BE2C (cell line): ENCODE data around the gene PKMYT1.

Experiments
- DNase-seq: peaks from one replicate; pipeline ENCODE4 v3.0.0-alpha.2; 2020
- H3K27me3 ChIP-seq: fragments of 250-450 bp; sonication (Bioruptor Pico); 2 replicates; pipeline ENCODE4 v1.5.1; 2020; ENCODE audit warnings: mild to moderate bottlenecking
- H3K36me3 ChIP-seq: fragments of 250-450 bp; sonication (Bioruptor Pico); 2 replicates; pipeline ENCODE4 v1.5.1; 2020; ENCODE audit warnings: mild to moderate bottlenecking
- H3K4me1 ChIP-seq: fragments of 250-450 bp; sonication (Bioruptor Pico); 2 replicates; pipeline ENCODE4 v1.5.1; 2020
- H3K4me3 ChIP-seq: 2 replicates; pipeline ENCODE4 v1.5.1; 2011; ENCODE audit warnings: low read depth, low read length
- H3K9me3 ChIP-seq: fragments of 250-450 bp; sonication (Bioruptor Pico); 2 replicates; pipeline ENCODE4 v1.5.1; 2020
- TF ChIP-seq, protein P1 (sequence below): IDR thresholded peaks from 2 replicates; pipeline ENCODE4 v1.5.1; 2012; ENCODE audit warnings: mild to moderate bottlenecking, low read depth, low read length

PKMYT1 gene

DNA sequence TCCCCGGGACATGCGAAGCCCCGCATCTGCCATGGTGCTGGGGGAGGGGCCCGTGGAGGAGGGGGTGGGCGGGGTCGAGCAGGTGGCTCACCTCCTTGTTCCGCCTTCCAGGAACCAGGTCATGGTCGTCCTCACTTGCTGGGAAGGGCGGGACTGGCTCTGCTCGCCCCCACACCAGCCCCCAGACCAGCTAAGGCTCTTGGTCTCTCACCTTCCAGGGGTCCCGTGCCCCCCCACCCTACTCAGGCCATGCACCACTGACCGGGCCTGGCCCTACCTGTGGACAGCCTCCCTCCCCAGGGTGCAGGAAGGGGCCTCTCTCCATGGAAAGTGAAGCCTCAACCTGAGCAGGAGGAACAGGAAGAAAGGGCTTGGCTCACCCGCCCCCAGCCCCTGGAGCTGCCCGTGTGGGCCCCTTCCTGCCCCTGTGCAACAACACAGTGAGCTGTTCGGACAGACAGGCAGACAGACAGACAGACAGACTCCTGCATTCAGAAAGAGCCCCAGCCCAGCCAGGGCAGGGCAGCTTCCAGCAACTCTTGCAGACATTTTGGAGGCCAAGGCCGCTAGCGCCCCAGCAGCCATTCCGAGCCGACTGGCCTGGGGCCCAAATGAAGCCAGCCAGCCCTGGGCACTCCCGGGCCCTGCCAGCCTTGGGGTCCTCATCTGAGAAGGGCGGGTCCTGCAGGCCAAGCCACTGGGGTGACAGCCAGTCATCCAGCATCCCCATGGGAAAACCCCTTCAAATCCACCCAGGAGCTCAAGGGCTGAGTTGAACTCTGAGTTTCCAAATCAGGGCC is 24.3 kb downstream of the PKMYT1 start:
- Histone ChIP-seq H3K27me3 (no peaks in the 10 kb centered on the region; the same call in 1 of the 2 replicates), H3K36me3 (no peaks in the 10 kb centered on the region), H3K4me1 (no peaks in the 10 kb centered on the region), H3K4me3 (no peak overlapping the region), H3K9me3 (no peaks in the 10 kb centered on the region)
- DNase-seq, result no peak
- TF ChIP-seq, protein P1, sequence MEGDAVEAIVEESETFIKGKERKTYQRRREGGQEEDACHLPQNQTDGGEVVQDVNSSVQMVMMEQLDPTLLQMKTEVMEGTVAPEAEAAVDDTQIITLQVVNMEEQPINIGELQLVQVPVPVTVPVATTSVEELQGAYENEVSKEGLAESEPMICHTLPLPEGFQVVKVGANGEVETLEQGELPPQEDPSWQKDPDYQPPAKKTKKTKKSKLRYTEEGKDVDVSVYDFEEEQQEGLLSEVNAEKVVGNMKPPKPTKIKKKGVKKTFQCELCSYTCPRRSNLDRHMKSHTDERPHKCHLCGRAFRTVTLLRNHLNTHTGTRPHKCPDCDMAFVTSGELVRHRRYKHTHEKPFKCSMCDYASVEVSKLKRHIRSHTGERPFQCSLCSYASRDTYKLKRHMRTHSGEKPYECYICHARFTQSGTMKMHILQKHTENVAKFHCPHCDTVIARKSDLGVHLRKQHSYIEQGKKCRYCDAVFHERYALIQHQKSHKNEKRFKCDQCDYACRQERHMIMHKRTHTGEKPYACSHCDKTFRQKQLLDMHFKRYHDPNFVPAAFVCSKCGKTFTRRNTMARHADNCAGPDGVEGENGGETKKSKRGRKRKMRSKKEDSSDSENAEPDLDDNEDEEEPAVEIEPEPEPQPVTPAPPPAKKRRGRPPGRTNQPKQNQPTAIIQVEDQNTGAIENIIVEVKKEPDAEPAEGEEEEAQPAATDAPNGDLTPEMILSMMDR, result no peak

DNA sequence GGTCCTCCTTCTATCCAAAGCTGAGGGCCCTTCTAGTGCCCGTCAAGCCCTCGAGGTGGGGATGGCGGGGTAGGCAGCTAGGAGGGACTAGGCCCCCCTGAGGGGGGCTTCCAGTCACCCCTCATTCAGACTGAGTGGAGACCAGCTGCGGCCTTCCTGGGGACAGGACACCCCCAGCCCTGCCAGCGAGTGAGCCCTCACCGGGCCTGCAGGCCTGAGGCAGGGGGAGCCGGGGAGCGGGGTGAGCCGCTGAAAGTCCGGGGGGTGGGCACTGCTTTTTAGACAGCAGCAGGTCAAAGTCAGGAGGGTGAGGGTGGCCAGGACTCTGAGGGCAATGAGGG is 24.8 kb downstream of the PKMYT1 start:
- no peaks in the 10 kb centered on the region; the same call in 1 of the 2 replicates for H3K27me3 ChIP-seq
- H3K9me3 ChIP-seq, result no peaks in the 10 kb centered on the region
- no peaks in the 10 kb centered on the region for H3K36me3 ChIP-seq
- no peaks in the 10 kb centered on the region for H3K4me1 ChIP-seq
- no peak for DNase-seq
- TF ChIP-seq, protein P1, result no peak
- no peak overlapping the region for H3K4me3 ChIP-seq

DNA sequence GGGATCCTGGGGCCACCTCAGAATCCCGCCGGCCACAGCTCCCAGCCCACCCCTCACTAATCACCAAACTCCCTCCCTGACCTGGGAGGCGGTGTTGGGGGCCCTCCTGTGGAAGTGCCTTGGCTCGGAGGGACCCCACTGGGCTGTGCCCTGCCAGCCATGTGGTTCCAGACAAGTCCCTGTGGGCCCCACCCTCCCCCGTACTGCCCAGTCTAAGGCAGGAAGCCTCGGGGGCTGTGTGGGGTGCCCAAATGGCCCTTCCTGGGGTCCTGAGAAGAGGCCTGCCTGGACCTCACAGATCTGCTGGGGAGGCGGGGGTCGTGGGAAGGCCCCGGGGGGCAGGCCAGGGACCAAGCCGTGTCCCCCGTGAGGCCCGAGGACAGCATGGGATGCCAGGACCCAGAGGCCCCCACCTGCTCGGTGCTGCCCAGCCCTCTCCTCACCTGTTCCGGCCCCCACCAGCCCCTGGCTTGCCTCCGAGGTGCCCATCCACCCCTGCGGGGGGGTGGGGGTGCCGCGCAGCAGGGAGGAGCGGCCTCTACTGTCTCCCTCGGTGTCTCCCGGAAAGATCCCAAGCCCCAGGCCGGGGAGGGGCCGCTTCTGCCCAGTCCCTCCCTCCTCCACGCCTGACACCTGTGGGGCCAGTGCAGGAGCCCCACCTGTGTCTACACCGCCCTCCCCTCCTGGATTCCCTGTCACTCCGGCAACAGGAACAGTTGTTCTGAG is 25.4 kb downstream of the PKMYT1 start:
- Histone ChIP-seq H3K27me3 (no peaks in the 10 kb centered on the region; the same call in 1 of the 2 replicates), H3K9me3 (no peaks in the 10 kb centered on the region), H3K4me3 (no peak overlapping the region), H3K4me1 (no peaks in the 10 kb centered on the region), H3K36me3 (no peaks in the 10 kb centered on the region)
- TF ChIP-seq, protein P1, result no peak
- no peak for DNase-seq

DNA sequence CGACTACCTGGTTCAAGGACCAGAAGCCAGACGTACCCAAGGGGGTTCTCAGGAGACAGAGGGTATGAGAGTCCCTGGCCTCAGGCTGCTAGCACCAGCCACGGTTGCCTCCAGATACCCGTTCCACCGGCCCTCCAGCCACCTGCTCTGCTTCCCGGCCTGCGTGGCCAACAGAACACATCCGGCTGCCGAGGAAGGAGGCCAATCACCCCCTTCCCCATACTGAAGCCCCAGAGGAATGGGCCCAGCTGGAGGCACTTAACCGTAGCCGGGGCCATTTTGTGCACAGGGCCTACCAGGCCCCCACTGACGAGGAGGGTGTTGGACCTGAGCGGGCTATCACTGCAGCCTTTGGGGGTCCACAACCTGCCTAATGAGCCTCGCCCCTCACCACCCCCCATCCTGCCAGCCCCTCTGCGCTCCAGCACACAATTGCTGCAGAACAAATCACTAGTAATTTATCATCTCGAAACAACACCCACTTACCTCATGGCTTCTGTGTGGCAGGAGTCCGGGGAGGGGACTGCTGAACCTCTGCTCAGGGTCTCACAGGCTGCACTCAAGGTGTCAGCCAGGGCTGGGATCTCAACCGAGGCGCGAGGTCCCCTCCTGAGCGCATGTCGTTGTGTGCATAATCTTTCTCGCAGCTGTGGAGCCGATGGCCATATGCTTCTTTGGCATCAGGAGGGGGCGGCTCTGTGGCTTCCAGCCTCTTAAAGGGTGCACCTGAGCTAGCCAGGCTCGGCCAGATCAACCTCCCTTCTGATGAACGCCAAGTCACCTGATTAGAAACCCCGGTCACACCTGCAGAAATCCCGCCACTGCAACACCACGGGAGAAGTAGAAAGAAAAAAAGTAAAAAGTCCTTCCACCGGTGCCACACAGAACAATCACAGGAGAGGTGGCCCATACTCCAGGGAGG is 26.3 kb downstream of the PKMYT1 start:
- no peak overlapping the region for H3K4me3 ChIP-seq
- no peaks in the 10 kb centered on the region for H3K36me3 ChIP-seq
- no peaks in the 10 kb centered on the region for H3K4me1 ChIP-seq
- TF ChIP-seq, protein P1, result no peak
- DNase-seq, result peak; percentile 57
- no peaks in the 10 kb centered on the region for H3K27me3 ChIP-seq
- no peaks in the 10 kb centered on the region for H3K9me3 ChIP-seq

DNA sequence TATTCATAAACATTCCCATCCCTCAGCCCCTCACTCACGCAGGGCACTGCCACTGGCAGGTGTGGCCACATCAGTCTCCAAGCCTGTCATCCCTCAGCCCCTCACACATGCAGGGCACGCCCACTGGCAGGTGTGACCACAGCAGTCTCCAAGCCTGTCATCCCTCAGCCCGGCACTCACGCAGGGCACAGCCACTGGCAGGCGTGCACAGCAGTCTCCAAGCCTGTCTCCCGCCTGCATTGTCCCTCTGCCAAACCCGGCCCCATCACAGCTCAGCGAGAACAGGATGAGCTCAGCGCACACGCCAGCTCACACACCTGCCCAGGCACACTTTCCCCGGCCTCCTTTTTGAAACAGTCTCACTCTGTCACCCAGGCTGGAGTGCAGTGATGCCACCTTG is 27.6 kb downstream of the PKMYT1 start:
- no peak overlapping the region for H3K4me3 ChIP-seq
- DNase-seq, result no peak
- no peaks in the 10 kb centered on the region for H3K9me3 ChIP-seq
- H3K4me1 ChIP-seq, result no peaks in the 10 kb centered on the region
- TF ChIP-seq, protein P1, result no peak
- H3K27me3 ChIP-seq, result no peaks in the 10 kb centered on the region
- H3K36me3 ChIP-seq, result no peaks in the 10 kb centered on the region
